CD4-positive, alpha-beta T cell treated with Interleukin-6 for 4 hours (primary cell): Measurements from ENCODE around the gene VAV1.
"Not testable (repeated sequence)": the region's sequence is repeated elsewhere in the genome, so short reads cannot be mapped to it uniquely, and the experiment has no call there.

Source experiments
- DNase-seq: peaks from one replicate; pipeline ENCODE4 v3.0.0-alpha.2; 2020; ENCODE audit warnings: mixed read lengths

VAV1 gene

DNA sequence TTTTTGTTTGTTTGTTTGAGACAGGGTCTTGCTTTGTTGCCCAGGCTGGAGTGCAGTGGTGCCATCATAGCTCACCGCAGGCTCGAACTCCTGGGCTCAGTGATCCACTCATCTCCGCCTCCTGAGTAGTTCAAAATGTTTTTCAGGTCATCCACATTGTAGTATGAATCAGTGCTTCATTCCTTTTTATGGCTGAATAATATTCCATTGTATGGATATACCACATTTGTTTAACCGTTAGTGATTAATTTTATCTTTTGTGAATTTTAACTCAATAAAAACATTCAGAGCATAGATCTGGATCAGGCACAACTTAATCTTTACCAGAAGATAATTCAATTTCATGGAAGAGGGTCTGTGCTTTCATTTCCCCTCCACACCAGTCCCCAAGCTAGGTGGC lies 47.7 kb downstream of the VAV1 start:
- DNase-seq: no peak

DNA sequence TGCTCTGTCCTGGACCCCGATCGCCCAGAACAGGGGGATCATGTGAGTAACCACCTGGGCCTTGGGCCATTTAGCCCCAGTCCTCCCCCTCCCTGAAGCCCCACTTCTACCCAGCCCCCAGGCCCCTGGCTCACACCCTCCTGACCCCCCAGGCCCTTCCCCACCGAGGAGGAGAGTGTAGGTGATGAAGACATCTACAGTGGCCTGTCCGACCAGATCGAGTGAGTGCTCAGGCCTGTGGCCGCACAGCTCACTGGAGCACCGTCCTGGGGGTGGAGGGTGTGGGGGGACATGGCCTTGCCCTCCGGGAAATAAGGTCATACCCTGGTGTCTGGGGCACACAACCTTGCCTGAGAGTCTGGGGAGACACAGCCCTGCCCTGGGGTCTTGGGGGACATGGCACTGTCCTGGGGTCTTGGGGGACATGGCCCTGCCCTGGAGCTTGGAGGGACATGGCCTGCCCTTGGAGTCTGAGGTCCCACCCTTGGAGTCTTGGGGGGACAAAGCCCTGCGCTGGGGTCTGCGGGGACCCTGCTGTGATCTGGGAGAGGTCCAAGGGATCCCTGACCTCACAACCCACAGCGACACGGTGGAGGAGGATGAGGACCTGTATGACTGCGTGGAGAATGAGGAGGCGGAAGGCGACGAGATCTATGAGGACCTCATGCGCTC lies 49.3 kb downstream of the VAV1 start:
- no peak for DNase-seq

DNA sequence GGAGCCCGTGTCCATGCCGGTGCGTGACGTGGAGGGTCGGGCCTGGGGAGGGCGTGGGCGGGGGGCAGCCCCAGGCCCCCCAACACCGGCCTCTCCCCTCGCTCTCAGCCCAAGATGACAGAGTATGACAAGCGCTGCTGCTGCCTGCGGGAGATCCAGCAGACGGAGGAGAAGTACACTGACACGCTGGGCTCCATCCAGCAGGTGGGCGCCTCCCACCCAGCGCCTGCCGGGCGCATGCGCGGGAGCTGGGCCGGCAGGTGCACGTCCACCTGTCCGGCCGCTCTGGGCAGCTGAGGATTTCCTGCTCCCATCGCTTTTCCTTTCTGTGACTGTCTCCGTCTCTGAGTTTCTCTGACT lies 49.8 kb downstream of the VAV1 start:
- no peak for DNase-seq

DNA sequence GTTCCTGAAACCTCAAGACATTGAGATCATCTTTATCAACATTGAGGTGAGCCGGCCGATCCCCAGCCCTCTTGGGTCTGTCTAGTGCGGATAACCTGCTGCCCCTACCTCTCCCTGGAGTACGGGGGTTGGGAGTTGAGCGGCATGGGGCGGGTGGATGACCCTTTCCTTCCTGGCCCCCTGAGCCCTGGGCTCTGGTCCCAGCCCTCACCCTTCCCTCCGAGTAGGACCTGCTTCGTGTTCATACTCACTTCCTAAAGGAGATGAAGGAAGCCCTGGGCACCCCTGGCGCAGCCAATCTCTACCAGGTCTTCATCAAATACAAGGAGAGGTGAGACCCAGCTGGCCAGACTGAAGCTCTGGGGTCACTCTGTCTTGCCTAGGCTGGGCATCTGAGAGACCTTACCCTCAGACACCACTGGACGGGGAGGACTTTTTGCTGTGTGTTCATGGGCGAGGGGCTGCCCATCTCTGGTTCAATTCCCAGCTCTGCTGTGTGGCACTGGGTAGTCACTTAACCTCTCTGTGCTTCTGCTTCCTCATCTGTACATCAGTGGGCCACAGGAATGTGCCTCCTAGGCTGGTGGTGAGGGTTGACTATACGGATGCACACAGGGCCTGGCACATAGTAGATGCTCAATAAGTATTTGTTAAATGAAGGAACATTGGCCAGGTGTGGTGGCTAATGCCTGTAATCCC lies 52.7 kb downstream of the VAV1 start:
- no peak for DNase-seq

DNA sequence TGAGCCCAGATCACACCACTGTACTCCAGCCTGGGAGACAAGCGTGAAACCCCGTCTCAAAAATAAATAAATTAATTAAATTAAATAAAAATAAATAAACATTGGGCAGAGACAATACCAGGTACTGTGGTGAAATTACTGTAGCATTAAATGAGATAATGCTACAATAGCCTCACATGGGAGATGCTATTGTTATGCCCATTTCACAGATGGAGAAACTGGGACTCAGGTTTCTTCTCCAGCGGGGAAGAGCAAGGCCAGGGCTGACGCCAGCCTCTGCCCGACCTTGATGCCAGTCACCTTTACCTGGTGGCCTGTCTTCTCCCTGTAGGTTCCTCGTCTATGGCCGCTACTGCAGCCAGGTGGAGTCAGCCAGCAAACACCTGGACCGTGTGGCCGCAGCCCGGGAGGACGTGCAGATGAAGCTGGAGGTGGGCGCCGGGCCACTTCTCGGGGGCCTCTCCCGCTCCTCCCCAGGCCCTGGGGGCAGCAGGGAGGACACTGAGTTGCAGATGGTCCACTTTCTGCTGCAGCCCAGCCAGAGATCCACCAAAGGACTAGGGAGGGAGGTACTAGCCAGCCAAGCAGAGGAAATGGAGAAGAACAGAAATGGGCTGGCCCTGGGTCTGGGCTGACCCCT lies 53.9 kb downstream of the VAV1 start:
- no peak for DNase-seq

DNA sequence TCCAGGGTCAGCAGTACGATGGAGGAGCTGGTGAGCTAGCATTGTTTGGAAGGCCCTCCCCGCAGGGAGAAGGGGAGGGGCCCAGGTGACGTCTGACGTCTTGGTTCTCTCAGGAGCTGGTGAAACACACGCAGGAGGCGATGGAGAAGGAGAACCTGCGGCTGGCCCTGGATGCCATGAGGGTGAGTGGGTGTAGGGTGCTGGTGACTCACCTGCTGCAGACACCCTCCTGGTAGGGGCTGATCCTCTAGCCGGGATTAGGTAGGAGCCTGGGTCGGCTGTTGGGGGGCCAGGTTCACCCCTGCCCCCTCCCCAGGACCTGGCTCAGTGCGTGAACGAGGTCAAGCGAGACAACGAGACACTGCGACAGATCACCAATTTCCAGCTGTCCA lies 55.8 kb downstream of the VAV1 start:
- no peak for DNase-seq

DNA sequence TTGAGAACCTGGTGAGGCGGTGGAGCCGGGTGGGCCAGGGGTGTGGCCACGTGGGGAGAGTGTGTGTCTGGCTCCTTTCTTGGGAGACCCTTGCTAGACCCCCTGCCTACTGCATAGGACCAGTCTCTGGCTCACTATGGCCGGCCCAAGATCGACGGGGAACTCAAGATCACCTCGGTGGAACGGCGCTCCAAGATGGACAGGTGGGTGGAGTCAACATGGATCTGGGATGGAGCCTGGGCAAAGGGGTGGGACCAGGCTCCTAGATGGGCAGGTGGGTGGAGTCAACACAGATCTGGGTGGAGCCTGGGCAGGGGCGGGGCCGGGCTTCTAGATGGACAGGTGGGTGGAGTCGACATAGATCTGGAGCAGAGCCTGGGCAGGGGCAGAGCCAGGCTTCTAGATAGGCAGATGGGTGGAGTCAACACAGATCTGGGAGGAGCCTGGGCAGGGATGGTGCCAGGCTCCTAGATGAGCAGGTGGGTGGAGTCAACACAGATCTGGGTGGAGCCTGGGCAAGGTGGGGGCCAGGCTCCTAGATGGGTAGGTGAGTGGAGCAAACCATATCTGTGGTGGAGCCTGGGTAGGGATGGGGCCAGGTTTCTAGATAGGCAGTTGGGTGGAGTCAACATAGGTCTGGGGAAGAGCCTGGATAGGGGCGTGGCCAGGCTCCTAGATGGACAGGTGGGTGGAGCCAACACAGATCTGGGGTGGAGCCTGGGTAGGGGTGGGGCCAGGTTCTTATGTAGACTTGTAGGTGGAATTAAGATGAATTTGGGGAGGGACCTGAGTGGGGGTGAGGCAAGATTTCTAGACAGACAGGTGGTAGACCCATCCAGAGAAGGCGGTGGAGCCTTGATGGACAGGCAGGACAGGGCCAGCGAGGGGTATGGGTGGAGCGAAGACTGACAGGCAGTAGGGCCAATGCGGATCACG lies 56.5 kb downstream of the VAV1 start:
- DNase-seq: no peak

DNA sequence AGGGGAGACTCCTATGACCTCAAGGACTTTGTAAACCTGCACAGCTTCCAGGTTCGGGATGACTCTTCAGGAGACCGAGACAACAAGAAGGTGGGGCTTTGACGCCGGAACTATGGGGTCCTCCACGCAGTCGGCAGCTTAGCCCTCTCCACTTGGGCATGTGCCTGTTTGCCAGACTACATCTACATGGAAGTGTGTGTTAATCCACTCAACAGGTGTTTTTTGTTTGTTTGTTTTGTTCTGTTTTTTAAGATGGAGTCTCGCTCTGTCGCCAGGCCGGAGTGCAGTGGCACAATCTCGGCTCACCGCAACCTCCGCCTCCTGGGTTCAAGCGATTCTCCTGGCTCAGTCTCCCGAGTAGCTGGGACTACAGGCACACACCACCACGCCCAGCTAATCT lies 57.3 kb downstream of the VAV1 start:
- not testable (repeated sequence) for DNase-seq

DNA sequence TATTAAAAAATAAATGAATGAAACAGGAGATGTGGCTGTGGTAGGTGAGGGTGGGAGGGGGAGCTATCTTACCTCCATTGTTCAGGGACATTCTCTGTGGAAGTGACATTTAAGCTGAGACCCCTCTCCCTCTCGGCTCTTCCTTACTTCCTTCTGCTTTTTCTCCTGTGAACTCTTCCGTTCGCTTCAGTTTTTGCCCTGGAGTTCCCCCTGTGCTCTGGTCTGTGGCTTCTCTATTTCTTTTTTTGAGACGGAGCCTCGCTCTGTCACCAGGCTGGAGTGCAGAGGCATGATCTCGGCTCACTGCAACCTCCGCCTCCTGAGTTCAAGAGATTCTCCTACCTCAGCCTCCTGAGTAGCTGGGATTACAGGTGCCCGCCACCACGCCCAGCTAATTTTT lies 58.6 kb downstream of the VAV1 start:
- not testable (repeated sequence) for DNase-seq

DNA sequence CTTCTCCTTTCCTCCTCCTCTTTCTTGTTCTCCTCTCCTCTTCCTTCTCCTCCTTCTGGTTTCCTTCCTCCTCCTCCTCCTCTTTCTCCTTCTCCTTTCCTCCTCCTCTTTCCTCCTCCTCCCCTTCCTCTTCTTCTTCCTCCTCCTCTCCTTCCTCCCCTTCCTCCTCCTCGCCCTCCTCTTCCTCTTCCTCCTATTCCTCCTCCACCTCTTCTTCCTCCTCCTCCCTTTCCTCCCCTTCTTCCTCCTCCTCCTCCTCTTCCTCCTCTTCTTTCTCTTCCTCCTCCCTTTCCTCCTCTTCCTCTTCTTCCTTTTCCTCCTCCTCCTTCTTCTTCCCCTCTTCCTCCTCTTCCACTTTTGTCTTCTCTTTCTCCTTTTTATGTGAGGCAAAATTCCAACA lies 59.9 kb downstream of the VAV1 start:
- DNase-seq: no peak

DNA sequence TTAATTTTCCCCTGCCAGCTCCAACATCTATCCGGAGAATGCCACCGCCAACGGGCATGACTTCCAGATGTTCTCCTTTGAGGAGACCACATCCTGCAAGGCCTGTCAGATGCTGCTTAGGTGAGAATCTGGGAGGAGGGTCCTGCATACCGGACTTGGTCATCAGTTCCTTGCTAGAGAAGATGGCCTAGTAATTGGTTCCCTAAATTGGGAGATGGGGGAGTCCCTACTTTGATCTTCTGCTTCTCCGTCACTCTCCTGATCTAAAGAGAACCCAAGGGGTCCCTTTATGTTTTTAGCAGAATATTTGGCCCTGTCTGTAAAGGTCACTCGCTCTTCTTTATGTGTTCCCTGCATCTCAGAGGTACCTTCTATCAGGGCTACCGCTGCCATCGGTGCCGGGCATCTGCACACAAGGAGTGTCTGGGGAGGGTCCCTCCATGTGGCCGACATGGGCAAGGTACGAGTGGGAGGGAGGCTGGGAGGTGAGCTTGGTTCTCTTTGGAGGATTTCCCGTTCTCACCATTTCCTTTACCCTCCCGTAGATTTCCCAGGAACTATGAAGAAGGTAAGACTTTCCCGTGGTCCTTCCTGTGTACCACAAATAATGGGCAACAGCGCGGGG lies 60.8 kb downstream of the VAV1 start:
- DNase-seq: no peak

DNA sequence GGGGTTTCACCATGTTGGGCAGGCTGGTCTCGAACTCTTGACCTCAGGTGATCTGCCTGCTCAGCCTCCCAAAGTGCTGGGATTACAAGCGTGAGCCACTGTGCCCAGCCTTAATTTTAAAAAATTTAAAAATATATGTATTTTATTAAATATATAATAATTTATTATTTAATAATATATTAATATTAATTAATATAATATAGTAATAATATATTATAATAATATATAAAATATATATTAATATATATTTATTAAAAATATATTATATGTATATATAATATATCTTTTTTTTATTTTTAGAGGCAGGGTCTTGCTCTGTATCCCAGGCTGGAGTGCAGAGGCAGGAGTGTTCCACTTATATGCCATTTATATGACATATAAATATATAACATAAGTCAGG lies 61.9 kb downstream of the VAV1 start:
- DNase-seq: no peak

DNA sequence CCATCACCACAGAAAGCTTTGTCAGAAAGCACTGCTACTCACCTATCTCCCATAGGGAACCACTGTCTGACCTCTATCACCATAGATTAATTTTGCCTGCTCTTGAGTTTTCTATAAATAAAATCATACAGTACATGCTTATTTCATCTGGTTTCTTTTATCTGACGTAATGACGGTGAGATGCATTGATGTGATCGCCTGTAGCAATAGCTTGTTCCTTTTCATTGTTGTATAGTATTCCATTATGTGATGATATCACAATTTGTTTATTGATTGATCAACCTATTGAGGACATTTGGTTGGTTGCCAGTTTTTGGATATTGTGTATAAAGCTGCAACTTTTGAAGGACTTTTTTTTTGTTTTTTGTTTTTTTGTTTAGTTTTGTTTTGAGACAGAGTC lies 63.0 kb downstream of the VAV1 start:
- no peak for DNase-seq

DNA sequence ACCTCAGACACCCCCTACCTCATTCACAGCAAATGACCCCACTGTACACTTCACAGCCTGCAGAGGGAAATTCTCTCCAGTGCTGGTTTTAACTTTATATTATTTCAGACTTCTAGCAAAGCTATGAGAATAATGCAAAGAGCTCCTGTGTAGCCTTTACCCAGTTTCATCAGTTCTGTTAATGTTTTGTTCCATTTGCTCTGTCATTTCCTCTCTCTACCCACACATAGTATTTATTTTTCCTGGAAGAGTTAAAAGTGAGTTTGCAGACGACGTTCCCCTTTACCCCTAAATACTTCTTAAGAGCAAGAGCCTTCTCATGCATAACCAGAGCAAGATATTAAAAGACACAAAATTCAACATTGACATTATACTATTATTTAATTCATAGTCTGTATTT lies 65.0 kb downstream of the VAV1 start:
- DNase-seq: no peak

DNA sequence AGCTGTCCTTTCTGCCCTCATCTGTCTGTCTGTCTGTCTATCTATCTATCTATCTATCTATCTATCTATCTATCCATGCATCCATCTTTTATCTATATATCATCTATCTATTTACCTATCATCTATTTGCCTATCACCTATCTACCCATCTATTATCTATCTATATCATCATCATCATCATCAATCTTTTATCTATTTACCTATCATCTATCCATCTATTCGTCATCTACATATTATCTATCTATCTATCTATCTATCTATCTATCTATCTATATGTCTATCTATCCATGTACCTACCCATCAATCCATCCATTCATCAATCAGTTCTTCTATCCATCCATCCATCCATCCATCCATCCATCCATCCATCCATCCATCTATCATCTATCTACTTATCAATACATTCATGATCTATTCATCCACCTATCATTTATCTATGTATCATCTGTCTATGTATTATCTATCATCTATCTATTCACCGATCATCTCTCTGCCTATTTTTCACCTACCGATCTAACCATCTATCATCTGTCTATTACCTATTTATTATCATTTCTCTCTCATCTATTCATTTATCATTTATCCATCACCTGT lies 65.7 kb downstream of the VAV1 start:
- DNase-seq: no peak

DNA sequence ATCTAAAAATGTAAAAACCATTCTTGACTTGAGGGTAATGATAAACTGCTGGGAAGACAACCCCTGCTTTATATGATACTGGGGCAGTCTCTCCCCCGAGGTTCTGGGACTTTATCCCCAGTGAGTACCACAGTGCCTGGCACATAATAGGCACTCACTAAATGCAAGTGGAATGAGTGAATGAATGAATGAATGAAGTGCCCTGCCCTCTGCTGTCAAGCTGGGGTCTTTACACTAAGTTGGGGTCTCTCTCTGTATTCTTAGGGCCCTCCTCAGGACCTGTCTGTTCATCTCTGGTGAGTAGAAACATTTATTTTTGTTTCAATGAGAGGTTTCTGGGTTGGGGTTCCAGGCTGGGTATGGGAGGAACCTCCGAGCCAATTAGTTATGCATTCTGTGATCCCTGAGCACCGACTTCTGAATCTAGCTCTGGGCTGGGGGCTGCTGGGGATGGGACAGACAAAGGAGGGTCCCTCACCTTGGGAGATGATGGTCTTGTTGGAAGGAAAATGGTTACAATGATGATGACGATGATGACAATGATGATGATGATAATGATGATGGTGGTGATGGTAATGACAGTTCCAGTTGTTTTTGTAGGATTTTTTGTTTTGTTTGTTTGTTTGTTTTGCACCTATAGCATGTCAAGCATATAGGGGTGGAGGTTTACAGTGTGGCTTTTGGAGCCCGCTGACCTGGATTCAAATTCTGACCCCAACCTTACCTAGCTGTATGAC lies 70.5 kb downstream of the VAV1 start:
- DNase-seq: no peak

DNA sequence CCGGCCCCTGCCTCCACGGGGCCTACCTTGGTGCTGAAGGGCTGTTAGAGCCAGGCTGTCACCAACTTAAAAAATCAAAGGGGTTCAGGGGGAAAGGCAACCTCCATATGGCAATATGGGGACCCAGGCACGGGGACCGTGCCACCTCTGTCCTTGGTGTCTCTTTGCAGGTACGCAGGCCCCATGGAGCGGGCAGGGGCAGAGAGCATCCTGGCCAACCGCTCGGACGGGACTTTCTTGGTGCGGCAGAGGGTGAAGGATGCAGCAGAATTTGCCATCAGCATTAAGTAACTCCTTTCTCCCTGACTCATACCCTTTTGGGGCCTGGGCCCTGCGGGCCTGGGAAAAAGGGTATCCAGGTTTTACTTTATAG lies 75.3 kb downstream of the VAV1 start:
- DNase-seq: no peak

DNA sequence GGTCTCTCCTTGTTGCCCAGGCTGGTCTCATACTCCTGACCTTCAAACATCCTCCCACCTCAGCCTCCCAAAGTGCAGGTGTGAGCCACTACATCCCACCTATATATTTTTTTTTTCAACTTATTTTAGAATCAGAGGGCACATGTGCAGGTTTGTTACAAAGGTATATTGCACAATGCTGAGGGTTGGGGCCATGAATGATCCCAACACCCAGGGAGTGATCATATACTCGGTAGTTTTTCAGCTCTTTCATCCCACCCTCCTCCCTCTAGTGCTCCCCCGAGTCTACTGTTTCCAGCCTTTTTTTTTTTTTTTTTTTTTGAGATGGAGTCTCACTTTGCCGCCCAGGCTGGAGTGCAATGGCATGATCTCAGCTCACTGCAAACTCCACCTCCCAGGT lies 76.5 kb downstream of the VAV1 start:
- DNase-seq: no peak

DNA sequence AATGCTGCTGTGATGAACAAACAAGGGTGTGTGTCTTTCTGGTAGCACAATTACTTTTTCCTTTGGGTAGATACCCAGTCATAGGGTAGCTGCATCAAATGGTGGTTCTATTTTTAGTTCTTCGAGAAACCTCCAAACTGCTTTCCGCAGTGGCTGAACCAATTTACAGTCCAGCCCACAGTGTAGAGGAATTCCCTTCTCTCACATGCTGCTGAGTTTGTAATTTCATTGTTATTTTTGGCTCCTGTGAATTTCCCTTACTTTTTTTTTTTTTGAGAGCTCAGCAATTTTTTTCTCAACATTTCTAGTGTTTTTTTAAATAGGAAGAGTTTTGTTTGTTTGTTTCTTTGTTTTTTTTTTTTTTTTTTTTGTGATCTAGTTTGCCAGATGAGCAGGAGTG lies 77.4 kb downstream of the VAV1 start:
- DNase-seq: no peak

DNA sequence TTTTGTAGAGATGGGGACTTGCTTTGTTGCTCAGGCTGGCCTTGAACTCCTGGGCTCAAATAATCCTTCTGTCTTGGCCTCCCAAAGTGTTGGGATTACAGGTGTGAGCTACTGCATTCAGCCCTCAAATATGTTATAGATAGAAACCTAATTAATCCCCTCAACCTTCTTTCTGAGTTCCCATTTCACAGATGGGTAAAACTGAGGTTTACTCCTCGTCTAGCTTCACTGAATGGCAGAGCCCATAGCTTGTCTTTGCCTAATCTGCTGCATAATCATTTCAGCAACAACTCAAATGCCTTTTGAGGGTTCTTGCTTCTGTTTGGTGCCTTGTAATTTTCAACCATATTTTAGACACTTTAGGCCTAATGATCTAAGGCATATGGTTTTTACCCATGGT lies 78.9 kb downstream of the VAV1 start:
- DNase-seq: no peak

DNA sequence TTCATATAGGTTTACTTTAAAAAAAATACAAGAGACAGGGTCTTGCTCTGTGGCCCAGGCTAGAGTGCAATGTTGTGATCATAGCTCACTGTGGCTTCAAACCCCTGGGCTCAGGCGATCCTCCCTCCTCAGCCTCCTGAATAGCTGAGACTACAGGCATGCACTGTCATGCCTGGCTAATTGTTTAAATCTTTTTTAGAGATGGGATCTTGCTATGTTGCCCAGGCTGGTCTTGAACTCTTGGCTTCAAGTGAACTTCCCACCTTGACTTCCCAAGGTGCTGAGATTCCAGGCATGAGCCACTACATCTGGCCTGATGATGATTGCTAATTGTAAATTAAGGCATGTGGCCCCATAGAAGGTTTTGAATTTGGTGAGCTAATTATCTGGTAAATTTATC lies 79.5 kb downstream of the VAV1 start:
- DNase-seq: no peak

DNA sequence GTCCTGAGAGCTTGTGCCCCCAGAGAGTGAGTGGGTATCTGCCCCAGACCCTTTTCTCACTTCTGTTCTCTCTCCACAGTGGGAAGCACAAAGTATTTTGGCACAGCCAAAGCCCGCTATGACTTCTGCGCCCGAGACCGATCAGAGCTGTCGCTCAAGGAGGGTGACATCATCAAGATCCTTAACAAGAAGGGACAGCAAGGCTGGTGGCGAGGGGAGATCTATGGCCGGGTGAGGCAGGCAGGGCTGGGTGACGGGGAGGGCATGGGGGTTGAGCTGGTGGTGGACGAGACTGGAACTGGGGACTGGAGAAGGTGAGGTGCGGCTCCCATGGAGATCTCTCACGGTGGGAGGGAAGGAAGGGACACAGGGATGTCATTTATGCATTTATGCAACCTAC lies 81.4 kb downstream of the VAV1 start:
- DNase-seq: no peak
